ENCODE measurements around the gene CLIP1.

Gene CLIP1

DNA sequence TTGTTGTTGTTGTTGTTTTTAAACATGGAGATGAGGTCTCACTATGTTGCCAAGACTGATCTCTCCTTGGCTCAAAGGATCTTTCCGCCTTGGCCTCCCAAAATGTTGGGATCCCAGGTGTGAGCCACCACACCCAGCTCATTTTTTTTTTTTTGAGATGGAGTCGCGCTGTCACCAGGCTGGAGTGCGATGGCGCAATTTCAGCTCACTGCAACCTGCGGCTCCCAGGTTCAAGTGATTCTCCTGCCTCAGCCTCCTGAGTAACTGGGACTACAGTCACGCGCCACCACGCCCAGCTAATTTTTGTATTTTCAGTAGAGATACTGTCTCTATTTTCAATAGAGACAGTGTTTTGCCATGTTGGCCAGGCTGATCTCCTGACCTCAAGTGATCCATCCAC, 4.9 kb upstream of the CLIP1 start:
- Histone ChIP-seq H3K4me3 (ENCODE audit: insufficient read depth, low read length, poor library complexity, severe bottlenecking) (no peak overlapping the region), H3K36me3 (ENCODE audit: low read length) (no peaks in the 10 kb centered on the region), H2AFZ (ENCODE audit: low read depth, low read length, severe bottlenecking) (no peak overlapping the region), H3K79me2 (ENCODE audit: insufficient read depth, low read length) (no peaks in the 10 kb centered on the region), H3K9ac (ENCODE audit: low read length) (no peak overlapping the region), H3K9me2 (replicated peaks; ENCODE audit: insufficient read depth, low read length) (no peaks in the 10 kb centered on the region), H3K4me2 (ENCODE audit: low read depth, low read length, poor library complexity, severe bottlenecking) (no peak overlapping the region), H3K27me3 (ENCODE audit: low read length) (no peaks in the 10 kb centered on the region; the same call in 1 of the 2 replicates), H4K20me1 (ENCODE audit: low read depth, low read length) (no peaks in the 10 kb centered on the region), H3K27ac (ENCODE audit: low read depth, low read length) (no peak overlapping the region), H3K9me3 (ENCODE audit: insufficient read depth, low read length) (no peaks in the 10 kb centered on the region), H3F3A (ENCODE audit: insufficient read depth) (peaks cover 10% of the 10 kb centered on the region; the same call in 1 of the 2 replicates)
- TF ChIP-seq EZH2phosphoT487 (conservative IDR thresholded peaks at IDR 0.05; ENCODE audit: low read length) = no peak
- TF ChIP-seq, protein P1, sequence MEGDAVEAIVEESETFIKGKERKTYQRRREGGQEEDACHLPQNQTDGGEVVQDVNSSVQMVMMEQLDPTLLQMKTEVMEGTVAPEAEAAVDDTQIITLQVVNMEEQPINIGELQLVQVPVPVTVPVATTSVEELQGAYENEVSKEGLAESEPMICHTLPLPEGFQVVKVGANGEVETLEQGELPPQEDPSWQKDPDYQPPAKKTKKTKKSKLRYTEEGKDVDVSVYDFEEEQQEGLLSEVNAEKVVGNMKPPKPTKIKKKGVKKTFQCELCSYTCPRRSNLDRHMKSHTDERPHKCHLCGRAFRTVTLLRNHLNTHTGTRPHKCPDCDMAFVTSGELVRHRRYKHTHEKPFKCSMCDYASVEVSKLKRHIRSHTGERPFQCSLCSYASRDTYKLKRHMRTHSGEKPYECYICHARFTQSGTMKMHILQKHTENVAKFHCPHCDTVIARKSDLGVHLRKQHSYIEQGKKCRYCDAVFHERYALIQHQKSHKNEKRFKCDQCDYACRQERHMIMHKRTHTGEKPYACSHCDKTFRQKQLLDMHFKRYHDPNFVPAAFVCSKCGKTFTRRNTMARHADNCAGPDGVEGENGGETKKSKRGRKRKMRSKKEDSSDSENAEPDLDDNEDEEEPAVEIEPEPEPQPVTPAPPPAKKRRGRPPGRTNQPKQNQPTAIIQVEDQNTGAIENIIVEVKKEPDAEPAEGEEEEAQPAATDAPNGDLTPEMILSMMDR (IDR thresholded peaks at IDR 0.05; ENCODE audit: insufficient read depth, low read length, poor library complexity, severe bottlenecking) = no peak

DNA sequence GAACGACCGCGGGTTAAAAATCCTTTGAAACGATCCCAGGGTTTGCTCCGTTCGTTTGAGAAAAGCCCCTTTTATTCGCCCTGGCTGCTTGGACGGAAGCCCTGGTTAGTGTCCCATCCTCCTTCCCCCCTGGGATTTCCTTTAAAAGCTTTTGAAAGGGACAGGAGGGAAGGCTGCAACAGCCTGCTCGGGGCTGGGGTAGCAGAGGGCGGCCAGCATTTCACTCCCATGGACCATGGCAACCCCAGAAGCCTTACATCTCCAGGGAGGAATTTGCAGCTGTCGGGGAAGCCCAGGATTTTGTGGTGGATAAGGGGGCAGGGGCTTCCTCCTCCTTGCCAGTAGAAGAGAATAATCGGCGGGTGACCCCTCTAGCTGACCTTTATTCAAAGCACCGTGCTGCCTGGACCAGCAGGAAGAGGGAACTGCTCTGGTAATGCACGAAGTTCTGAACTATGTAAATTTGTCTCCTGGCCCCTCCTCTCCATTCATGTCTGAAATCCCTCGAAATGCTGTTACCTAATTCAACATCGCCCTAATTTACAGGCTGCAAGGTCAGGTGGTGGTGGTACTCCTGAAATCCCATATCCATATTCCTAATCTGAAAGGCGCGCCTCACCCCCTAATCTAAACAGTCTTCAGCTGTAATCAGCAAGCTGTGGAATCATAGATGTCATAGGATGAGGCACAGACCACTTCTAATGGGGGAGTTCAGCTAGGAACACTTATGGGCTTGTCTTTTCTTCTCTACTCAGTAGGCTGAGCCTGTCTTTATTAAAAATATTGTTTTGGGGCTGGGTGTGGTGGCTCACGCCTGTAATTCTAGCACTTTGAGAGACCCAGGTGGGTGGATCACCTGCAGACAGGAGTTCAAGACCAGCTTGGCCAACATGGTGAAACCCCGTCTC, 1.0 kb upstream of the CLIP1 start:
- H3K79me2 ChIP-seq (ENCODE audit: insufficient read depth, low read length) = no peaks in the 10 kb centered on the region
- TF ChIP-seq EZH2phosphoT487 (conservative IDR thresholded peaks at IDR 0.05; ENCODE audit: low read length) = no peak
- TF ChIP-seq, protein P1 (IDR thresholded peaks at IDR 0.05; ENCODE audit: insufficient read depth, low read length, poor library complexity, severe bottlenecking) = no peak
- no peaks in the 10 kb centered on the region for H4K20me1 ChIP-seq (ENCODE audit: low read depth, low read length)
- peak overlapping the region; percentile 92 for H2AFZ ChIP-seq (ENCODE audit: low read depth, low read length, severe bottlenecking)
- H3K9ac ChIP-seq (ENCODE audit: low read length) = 0 out of 2 replicates have a peak overlapping the region, but pooled peaks have one; percentile 48
- peak overlapping the region; percentile 53 for H3K4me3 ChIP-seq (ENCODE audit: insufficient read depth, low read length, poor library complexity, severe bottlenecking)
- H3K27ac ChIP-seq (ENCODE audit: low read depth, low read length) = no peak overlapping the region
- peak overlapping the region; percentile 59 for H3K4me2 ChIP-seq (ENCODE audit: low read depth, low read length, poor library complexity, severe bottlenecking)
- H3K9me2 ChIP-seq (replicated peaks; ENCODE audit: insufficient read depth, low read length) = no peaks in the 10 kb centered on the region
- no peaks in the 10 kb centered on the region for H3K9me3 ChIP-seq (ENCODE audit: insufficient read depth, low read length)
- no peaks in the 10 kb centered on the region for H3K36me3 ChIP-seq (ENCODE audit: low read length)
- H3K27me3 ChIP-seq (ENCODE audit: low read length) = no peaks in the 10 kb centered on the region; the same call in 1 of the 2 replicates
- H3F3A ChIP-seq (ENCODE audit: insufficient read depth) = peaks cover 14% of the 10 kb centered on the region; the same call in 1 of the 2 replicates

DNA sequence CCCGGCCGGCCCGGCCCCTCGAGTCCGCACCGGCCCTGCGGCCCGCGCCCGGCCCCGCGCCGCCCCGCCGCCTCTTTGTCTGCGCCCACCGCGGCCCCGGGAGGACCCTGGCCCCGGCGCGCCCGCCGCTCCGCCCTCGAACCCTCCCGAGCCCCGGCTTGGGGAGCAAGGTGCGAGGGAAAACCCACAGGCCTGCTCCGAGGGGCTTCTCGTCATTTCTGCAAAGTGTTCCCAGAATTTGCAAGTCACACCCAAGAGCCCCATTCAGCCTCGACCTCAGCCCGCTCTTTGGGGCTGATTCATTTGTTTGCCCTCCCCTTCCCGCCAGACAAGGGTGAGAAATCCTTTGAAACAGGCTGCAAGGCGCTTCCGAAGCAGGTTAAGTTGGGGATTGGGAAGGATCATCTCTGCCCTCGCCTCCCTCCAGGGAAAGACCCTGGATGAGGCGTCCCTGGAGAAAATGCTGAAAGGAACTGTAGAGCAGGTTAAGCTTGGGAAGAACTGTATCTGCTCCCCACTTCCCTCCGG, 325 bp upstream of the CLIP1 start:
- TF ChIP-seq EZH2phosphoT487 (conservative IDR thresholded peaks at IDR 0.05; ENCODE audit: low read length) = no peak
- TF ChIP-seq, protein P1 (IDR thresholded peaks at IDR 0.05; ENCODE audit: insufficient read depth, low read length, poor library complexity, severe bottlenecking) = no peak
- no peaks in the 10 kb centered on the region for H3K79me2 ChIP-seq (ENCODE audit: insufficient read depth, low read length)
- H3K36me3 ChIP-seq (ENCODE audit: low read length) = no peaks in the 10 kb centered on the region
- H3K27ac ChIP-seq (ENCODE audit: low read depth, low read length) = no peak overlapping the region
- peaks cover 14% of the 10 kb centered on the region; the same call in 1 of the 2 replicates for H3F3A ChIP-seq (ENCODE audit: insufficient read depth)
- H3K9me3 ChIP-seq (ENCODE audit: insufficient read depth, low read length) = no peaks in the 10 kb centered on the region
- H3K4me3 ChIP-seq (ENCODE audit: insufficient read depth, low read length, poor library complexity, severe bottlenecking) = peak overlapping the region; percentile 53
- H4K20me1 ChIP-seq (ENCODE audit: low read depth, low read length) = no peaks in the 10 kb centered on the region
- H3K9me2 ChIP-seq (replicated peaks; ENCODE audit: insufficient read depth, low read length) = no peaks in the 10 kb centered on the region
- H2AFZ ChIP-seq (ENCODE audit: low read depth, low read length, severe bottlenecking) = peak overlapping the region; percentile 92
- no peaks in the 10 kb centered on the region; the same call in 1 of the 2 replicates for H3K27me3 ChIP-seq (ENCODE audit: low read length)
- peak overlapping the region; percentile 59 for H3K4me2 ChIP-seq (ENCODE audit: low read depth, low read length, poor library complexity, severe bottlenecking)
- peak overlapping the region; percentile 48 for H3K9ac ChIP-seq (ENCODE audit: low read length)
